Suprapubic skin (tissue), 4 donors: ENCODE measurements around the gene HSPA1B.
"Not testable (repeated sequence)": the region's sequence is repeated elsewhere in the genome, so short reads cannot be mapped to it uniquely, and the experiment has no call there.

Source experiments
- CTCF ChIP-seq, 2 donors: fragments of 200-600 bp in 1 of 2; fragments of 450-650 bp in 1 of 2; sonication (generic) in 1 of 2; IDR thresholded peaks; one replicate each; pipeline ENCODE4 v1.5.1; 2016 to 2019; ENCODE audit warnings: antibody characterized with exemption in 2 of 2, mild to moderate bottlenecking in 1 of 2, moderate library complexity in 1 of 2
- EP300 ChIP-seq: sonication (generic); formaldehyde crosslinking; IDR thresholded peaks from one replicate; pipeline ENCODE4 v1.6.1; 2017; ENCODE audit warnings: antibody characterized with exemption
- POLR2A ChIP-seq, 2 donors: fragments of 450-650 bp; IDR thresholded peaks; one replicate each; pipeline ENCODE4 v1.6.1; 2017; ENCODE audit warnings: antibody characterized with exemption in 2 of 2, mild to moderate bottlenecking in 2 of 2, moderate library complexity in 2 of 2
- POLR2AphosphoS5 ChIP-seq, 3 donors: sonication (generic); formaldehyde crosslinking; IDR thresholded peaks; one replicate each; pipeline ENCODE4 v1.6.1; 2017; ENCODE audit warnings: antibody characterized with exemption in 3 of 3

DNA sequence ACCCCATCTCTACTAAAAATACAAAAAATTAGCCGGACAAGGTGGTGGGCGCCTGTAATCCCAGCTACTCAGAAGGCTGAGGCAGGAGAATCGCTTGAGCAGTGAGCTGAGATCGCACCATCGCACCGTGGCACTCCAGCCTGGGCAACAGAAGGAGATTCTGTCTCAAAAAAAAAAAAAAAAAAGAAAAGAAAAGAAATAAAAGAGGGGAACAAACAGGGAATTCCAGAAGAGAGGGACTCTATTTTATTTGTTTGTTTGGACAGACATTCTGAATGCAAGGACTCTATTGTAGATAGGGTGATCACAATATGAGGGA is 33.7 kb upstream of the HSPA1B start:
- not testable (repeated sequence) for TF ChIP-seq CTCF (IDR thresholded peaks at IDR 0.05); POLR2AphosphoS5 (IDR thresholded peaks at IDR 0.05); POLR2A (IDR thresholded peaks at IDR 0.05); EP300
